ENCODE measurements around the gene KDM5A.

The KDM5A gene

GRCh38 chr12:252636-253035 is 136.5 kb downstream of the KDM5A start:
- no peak for FAIRE-seq
- TF ChIP-seq, protein P1, sequence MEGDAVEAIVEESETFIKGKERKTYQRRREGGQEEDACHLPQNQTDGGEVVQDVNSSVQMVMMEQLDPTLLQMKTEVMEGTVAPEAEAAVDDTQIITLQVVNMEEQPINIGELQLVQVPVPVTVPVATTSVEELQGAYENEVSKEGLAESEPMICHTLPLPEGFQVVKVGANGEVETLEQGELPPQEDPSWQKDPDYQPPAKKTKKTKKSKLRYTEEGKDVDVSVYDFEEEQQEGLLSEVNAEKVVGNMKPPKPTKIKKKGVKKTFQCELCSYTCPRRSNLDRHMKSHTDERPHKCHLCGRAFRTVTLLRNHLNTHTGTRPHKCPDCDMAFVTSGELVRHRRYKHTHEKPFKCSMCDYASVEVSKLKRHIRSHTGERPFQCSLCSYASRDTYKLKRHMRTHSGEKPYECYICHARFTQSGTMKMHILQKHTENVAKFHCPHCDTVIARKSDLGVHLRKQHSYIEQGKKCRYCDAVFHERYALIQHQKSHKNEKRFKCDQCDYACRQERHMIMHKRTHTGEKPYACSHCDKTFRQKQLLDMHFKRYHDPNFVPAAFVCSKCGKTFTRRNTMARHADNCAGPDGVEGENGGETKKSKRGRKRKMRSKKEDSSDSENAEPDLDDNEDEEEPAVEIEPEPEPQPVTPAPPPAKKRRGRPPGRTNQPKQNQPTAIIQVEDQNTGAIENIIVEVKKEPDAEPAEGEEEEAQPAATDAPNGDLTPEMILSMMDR (IDR thresholded peaks at IDR 0.05; ENCODE audit: insufficient read depth, missing control alignments), result no peak
- DNase-seq (ENCODE audit: insufficient read length, low spot score), result no peak

DNA sequence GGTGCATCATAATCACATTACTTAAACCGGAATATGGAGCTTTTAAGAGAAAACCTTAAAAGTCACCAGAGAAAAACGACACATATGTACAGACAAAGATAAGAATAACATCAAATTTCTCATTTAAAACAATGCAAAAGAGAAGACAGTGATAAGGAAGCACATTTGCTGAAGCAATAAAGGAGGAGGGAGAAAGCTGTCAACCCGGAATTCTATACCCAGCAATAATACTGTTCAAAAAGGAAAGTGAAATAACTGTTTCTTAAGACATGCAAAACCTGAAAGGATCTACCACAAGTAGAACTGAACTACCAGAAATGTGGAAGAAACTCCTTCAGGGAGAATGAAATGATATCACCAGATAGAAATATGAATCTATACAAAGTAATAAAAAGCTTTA is 141.8 kb downstream of the KDM5A start:
- TF ChIP-seq, protein P1 (IDR thresholded peaks at IDR 0.05; ENCODE audit: insufficient read depth, missing control alignments), result no peak
- DNase-seq (ENCODE audit: insufficient read length, low spot score) (no peak), FAIRE-seq (no peak)

DNA sequence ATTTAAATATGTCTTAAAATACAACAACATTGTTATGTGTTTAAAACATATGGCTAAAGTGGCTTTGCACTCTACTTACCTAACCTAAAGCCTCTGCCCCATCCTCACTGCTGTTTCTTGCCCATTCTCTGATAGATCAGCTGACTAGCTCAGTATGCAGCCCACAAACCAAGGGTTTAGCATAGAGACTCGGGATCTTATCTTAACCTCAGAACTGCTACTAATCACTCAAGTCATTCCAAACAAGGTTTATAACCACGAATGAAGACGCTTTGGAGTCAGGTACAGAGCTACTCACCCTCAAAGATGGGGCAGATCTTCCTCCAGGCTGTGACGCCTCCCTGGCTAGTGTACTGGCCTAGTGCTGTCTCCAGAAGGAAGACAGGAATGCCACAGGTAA is 145.7 kb downstream of the KDM5A start:
- no peak for DNase-seq (ENCODE audit: insufficient read length, low spot score)
- no peak for FAIRE-seq
- TF ChIP-seq, protein P1 (IDR thresholded peaks at IDR 0.05; ENCODE audit: insufficient read depth, missing control alignments), result no peak

- TF ChIP-seq, protein P1 (IDR thresholded peaks at IDR 0.05; ENCODE audit: insufficient read depth, missing control alignments), result no peak
- no peak for DNase-seq (ENCODE audit: insufficient read length, low spot score)
- FAIRE-seq, result no peak
Observed at GRCh38 chr12:242496-242895, 146.6 kb downstream of the KDM5A start.

- FAIRE-seq (no peak), DNase-seq (ENCODE audit: insufficient read length, low spot score) (no peak)
- TF ChIP-seq, protein P1 (IDR thresholded peaks at IDR 0.05; ENCODE audit: insufficient read depth, missing control alignments), result no peak
Observed at GRCh38 chr12:241266-241665, 147.9 kb downstream of the KDM5A start.

GRCh38 chr12:240566-240965 is 148.6 kb downstream of the KDM5A start:
- TF ChIP-seq, protein P1 (IDR thresholded peaks at IDR 0.05; ENCODE audit: insufficient read depth, missing control alignments), result no peak
- FAIRE-seq (no peak), DNase-seq (ENCODE audit: insufficient read length, low spot score) (no peak)

- DNase-seq (ENCODE audit: insufficient read length, low spot score) (no peak), FAIRE-seq (no peak)
- TF ChIP-seq, protein P1 (IDR thresholded peaks at IDR 0.05; ENCODE audit: insufficient read depth, missing control alignments), result no peak
Observed at GRCh38 chr12:238736-239398, 150.3 kb downstream of the KDM5A start.
